CD4-positive, alpha-beta T cell treated with Interleukin-15 for 1 hour (primary cell): ENCODE results near the gene OAT.

Experiments used
- DNase-seq: peaks from one replicate; pipeline ENCODE4 v3.0.0-alpha.2; 2020

OAT gene

DNA sequence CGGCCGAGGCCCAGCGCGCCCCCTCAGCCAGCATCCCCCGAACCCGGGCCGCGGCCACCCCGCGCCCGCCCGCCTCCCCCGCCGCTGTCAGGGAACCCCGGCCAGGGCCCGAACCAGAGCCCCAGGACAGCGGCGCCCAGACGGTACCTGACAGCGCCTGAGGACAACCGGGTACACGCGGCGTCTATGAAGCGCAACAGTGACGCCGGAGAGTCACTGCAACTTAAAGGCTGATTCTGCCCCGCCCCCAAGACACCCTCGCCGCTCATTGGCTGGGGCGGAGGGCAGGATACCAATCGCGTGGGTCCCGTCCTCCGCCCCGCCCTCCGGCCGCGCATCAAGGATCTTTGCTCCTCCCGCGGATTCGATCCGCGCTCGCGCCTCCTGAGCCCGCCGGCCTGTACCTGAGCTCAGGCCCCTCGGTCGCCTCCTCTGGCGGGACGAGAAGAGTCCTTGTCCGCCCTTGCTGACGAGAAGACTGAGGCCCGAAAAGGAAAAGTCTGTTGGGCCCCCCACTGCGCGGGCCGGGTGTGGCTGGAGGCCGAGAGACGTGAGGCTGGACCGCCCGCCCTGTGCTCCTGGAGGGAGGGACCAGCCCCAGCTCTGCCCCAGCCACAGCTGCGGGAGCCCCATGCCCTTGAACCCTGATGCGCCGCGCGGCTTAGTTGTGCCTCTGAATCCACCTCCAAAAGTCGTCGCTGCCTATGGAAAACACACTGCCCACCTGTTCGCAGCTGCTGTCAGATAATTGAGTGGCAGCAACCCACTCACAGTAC, at the start of gene OAT:
TSS of gene OAT (minus strand) at position 198 of the 776 bp plus-strand sequence. CDS start 6,752 bp downstream, outside the sequence.
- DNase-seq, result peak; percentile 96

DNA sequence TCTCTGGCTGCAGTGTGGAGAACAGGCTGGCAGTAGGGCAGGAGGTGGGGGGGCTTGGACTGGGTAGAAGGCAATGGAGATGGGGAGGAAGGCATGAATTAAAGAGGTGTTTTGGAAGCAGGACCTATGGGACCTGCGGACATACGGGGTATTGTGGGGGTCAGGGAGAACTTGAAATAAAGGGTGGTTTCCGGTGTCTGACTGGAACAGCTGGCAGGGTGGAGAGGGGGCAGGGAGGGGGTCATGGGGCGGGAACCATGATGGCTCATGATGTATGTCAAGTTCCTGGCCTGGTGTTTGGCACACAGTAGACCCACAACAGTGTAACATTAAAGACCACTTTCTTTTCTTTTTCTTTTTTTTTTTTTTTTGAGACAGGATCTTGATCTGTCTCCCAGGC, 48.4 kb upstream of the OAT start:
- DNase-seq, result no peak

DNA sequence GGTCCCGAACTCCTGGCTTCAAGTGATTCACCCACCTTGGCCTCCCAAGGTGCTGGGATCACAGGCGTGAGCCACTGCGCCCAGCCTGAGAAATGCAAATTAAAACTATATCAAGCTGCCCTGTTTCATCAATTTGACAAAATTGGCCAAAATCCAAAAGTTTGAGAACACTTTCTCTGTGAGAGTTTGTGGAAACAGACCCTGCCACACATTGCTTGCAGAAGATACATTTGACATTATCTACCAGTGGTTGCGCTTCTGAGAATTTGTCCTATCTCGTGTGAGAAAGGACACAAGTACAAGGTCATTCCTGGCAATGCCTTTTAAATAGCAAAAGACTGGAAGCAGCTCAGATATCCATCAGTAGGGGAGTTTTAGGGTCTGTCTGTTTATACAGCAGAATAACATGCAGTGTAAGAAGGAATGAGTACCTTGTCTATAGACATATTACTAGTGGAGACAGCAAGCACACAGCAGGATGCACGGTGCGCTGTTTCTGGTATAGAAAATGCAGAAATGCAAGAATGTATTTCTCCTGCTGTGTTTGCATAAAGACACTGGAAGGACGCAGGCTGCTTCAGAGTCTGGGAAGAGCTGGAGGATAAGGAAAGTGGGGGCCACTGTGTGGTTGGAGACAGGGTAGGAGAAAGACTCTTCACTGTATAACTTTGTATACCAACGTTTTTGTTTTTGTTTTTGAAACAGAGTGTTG, 47.2 kb upstream of the OAT start:
- DNase-seq, result no peak

DNA sequence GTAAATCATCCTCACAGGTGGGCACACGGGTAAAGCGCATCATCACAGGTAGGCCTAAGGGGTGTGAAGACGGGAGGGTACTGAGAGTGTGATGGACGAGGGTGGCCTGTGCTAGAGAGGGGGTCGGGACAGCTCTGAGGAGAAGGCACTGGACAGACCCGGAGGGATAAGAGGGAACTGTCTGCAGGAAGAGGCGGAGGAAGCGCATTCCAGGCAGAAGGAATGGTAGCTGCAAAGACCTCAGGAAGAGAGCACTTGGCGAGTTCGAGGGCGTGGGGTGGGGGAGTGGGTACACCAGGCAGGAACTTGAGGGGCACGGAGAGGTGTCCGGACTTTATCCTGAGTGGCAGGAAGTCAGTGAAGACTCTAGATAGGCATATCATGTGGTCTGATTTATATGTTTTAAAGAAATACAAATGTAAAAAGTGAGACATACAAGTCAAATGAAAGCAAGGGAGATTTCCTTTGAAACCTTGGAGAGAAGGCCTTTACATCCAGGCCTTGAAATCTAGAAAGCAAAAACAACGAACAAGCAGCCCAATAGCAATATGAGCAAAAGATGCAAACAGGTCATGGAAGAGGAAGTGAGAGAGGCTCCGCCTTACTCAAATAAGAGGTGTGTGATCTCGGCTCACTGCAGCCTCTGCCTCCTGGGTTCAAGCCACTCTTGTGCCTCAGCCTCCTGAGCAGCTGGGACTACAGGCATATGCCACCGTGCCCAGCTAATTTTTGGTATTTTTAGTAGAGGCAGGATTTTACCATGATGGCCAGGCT, 46.5 kb upstream of the OAT start:
- DNase-seq, result peak; percentile 20

DNA sequence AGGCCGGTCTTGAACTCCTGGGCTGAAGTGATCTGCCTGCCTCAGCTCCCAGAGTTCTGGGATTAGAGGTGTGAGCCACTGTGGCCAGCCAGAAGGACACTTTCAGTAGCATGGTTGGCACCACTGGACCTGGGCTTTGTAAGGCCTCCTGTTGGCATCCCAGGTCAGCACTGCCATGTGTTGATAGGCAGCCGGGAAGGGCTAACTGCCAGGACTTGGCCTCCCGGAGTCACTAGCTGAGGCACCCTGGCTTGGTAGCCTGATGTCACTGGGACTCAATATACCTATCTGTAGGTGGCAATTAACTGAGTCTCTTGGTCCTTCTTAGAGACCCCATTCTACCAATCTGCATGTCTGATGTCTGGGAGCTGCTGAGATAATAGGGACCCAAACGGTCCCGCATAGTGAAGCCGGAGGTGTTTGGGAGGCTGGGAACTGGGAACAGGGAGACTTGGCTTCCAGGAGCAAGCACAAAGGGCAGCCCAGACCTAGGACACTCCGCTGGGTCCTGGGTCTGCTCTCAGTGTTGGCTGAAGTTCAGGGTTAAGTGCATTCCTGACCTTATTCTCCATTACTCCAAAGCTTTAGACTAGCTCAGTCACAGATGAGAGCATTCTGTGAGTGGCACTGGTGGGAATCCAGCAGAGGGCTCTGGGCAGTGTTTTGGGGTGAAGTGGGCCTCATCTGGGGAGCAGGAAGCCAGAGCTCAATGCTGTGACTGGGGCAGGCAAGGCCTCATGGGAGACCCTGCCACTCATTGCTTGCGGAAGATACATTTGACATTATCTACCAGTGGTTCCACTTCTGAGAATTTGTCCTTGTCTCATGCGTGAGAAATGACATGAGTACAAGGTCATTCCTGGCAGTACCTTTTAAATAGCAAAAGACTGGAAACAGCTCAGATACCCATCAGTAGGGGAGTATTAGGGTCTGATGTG, 45.6 kb upstream of the OAT start:
- no peak for DNase-seq

DNA sequence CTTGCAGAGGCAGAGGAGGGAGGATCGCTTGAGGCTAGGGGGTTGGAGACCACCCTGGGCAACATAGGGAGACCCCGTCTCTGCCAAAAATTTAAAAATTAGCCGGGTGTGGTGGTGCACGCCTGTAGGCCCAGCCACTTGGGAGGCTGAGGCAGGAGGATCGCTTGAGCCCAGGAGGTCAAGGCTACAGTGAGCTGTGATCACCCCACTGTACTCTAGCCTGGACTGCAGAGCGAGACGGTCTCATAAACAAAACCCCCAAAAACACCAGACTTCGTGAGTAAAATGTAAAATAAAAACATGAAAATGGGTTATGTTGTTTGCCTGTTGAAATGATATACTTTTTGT, 43.6 kb upstream of the OAT start:
- DNase-seq, result no peak

DNA sequence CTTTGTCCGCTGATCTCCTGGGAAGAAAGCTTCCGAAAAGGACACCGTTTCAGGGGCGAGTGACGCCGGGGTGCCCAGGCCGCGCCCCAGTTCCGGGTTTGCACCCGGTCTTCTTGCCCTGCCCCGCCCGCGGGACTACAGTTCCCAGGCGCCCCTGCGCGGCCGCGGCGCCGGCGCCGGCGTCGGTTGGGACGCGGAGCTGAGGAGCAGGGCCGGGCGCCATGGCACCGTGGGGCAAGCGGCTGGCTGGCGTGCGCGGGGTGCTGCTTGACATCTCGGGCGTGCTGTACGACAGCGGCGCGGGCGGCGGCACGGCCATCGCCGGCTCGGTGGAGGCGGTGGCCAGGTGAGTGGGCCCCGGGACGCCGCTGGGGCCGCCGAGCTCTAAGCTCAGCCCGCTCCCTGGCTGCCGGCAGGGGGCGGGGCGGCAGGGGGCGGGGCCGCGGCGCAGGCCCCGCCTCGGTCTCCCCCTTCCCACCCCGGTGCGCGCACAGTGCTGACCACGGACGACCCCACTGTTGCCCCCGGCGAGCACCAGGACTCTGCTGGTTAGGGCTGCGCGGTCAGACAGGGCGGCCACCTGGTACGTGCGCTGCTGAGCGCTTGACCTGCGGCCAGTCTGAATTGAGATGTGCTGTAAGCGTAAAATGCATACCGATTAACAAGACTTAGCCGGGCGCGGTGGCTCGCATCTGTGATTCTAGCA, 43.1 kb upstream of the OAT start, which contains the start of gene LHPP:
TSS of gene LHPP (plus strand) at position 182 of the 706 bp plus-strand sequence. CDS start at position 222, 40 bp downstream.
- peak; percentile 87 for DNase-seq

DNA sequence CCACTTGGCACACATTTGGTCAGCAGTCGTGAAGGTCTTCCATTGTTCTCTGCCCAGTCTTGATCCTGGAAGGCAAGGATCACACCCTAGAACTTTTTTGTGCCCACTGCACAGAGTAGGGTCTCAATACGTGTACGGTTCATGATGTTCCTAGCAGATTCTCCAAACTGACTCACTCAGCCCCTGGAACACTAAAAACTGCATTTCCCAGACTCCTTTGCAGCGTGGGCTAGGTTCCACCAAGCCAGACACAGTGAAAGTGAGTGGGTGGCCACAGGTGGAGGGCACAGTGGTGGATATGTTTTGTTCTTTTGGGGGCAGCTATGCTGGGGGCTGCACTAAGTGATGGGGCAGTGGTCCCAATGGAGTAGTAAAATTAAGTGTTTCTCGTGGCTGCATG, 41.4 kb upstream of the OAT start:
- DNase-seq, result no peak

DNA sequence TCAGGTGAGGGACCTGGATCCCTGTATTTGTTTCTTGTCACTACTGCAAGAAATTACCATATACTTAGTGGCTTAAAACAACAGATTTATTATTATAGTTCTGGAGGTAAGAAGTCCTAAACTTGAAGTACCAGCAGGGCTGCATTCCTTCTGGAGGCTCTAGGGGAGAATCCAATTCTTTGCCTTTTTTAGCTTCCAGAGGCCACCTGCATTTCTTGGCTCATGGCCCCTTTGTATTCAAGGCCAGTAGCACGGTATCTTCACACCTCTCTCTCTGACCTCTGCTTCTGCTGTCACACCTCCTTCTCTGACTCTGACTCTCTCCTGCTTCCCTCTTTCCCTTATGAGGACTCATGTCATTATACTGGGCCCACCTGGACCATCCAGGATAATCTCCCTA, 40.7 kb upstream of the OAT start:
- DNase-seq, result no peak

DNA sequence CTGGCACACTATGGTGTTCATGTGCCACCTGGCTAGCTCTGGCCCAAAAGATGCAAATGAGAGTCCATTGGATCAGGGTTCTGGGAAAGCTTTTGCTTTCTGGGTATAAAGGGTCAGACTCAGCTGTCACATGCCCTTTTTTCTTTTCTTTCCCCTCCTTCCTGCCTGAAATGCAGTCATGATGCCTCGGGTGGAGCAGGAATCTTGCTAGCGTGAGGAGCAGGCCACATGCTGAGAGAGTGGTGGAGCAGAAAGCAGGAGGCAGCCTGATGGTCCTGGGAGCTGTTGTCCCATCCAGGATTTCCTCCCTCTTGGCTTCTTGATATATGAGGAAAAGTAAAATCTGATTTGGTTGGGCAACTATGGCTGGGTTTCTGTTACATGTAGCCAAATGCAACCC, 40.2 kb upstream of the OAT start:
- DNase-seq, result no peak

DNA sequence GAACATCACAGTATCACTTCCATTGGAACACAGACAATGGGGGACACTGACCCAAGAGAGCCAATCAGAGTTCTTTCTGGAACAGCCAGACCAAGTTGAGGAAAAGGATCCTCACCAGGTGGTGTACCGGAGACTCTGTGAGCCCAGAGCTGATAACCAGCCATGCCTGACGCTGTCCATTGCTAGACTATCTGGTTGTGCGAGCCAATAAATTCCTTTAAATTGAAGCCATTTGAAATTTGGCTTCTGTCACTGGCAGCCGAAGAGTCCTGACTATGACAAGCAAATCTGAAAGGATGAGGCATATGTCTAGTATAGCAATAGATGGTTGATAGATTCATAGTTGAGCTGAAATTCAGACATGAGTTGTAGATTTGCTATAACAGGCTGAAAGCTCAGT, 39.8 kb upstream of the OAT start:
- no peak for DNase-seq

DNA sequence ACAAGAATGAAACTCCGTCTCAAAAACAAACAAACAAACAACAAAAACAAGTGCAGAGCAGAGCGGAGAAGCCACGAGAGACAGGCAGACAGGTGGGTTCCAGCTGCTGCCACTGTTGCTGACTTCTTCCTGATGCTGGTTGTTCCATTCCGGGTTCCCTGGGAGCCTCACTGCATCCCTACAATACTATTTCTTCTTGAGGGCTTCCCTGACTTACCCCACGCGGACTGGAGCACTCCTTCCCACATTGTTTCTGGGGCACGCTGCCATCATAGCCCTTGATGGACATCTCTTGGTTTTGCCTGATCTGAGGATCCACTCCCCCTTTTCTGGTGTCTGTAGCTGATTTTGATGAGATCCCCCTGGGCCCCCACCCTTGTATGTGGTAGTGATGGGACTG, 36.7 kb upstream of the OAT start:
- DNase-seq, result no peak

DNA sequence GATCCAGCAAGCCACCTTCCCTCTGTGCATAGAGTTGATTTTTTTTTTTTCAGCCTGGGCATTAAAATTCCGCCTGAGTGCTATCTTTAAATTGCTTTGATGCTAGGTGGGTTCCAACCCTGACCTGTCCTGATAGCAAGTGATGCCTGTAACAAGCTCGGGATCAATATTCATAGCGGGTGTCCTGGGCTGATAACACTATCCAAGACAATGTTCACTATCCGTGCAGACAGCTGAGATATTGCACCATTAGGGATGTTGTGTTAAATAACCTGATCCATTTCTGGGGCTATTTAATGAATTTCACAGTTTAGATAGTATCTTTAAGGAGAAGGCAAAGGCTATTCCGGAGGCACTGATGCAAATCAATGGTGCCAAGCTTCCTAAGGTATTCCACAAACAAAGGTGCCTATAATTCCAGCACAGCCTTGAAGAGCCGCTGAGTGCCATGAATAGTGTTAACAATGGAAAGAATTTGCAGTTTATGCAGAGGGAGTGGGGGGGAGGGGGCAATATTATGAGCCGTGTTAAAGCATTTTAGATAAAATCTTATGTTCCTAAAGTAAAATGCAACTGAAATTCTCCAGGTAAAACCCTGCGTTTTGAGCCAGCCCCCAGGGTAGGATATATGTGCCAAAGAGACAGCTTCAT, 35.4 kb upstream of the OAT start:
- DNase-seq, result no peak

DNA sequence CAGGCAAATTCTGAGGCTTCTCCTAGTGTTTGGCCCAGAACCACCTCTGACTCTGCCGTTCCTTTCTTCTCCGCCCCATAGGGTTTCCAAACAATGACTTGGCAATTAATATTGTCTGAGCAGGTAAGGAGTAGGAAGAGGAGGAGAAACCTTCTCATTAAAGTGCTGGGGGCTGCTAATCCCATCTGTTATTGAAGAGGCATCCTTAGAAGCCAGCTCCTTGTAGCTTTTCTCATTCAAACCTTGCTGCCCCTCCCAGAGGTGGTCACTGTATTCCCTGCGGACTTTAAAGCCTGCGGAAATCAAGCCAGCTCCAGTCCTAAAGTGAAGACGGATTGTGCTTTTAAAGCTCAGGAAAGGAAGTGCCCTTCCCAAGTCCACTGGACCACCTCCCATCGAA, 32.6 kb upstream of the OAT start:
- DNase-seq, result no peak

DNA sequence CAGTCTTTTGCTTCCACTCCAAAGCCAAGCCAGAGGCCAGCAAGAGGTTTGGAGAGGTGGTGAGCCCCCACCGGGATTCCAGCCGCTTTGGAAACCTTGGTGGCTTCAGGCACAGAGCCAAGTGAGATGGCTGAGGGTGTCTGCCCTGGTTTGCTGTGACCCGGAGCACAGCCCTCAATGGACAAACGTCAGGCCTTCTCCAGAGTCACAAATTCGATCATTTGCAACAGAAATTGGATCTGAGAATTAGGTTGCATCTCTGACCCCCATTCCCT, 32.0 kb upstream of the OAT start:
- no peak for DNase-seq

DNA sequence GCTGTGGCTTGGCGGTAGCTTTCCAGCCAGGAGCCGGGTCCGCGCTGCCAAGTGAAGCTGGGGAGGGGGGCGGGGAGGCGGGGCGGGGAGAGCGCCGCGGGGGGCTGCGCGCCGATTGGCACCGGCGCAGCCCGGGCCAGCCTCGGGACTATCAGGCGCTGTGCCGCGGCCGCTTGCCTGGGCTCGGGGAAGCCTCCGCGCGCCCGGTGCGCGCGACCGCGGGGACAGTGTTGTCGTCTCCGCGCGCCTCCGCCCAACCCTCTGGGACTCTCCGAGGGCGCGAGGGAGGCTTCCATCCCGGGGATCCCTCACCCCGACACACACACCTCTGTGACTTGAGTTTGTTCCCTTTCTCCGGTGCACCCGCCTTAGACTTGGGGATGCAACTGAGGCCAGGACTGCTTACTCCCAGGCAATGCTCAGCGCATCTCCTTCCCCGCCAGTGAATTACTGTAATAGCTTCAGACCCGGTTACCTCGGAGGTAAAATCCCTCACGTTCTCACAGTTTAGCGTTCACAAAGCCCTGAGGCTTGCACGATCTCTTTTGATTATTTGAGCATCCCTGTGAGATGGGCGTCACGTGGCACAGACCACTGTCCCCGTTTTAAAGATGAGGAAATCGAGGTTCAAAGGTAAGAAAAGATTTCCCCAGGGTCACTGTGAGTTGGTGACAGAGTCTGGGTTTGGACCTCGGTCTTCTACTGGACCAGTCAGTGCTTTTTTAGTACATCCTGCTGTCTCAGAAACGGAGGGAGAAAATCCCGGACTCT, 31.5 kb upstream of the OAT start, which contains the start of gene NKX1-2:
TSS of gene NKX1-2 (minus strand) at position 24 of the 771 bp plus-strand sequence. CDS start 92 bp downstream, outside the sequence.
- no peak for DNase-seq

DNA sequence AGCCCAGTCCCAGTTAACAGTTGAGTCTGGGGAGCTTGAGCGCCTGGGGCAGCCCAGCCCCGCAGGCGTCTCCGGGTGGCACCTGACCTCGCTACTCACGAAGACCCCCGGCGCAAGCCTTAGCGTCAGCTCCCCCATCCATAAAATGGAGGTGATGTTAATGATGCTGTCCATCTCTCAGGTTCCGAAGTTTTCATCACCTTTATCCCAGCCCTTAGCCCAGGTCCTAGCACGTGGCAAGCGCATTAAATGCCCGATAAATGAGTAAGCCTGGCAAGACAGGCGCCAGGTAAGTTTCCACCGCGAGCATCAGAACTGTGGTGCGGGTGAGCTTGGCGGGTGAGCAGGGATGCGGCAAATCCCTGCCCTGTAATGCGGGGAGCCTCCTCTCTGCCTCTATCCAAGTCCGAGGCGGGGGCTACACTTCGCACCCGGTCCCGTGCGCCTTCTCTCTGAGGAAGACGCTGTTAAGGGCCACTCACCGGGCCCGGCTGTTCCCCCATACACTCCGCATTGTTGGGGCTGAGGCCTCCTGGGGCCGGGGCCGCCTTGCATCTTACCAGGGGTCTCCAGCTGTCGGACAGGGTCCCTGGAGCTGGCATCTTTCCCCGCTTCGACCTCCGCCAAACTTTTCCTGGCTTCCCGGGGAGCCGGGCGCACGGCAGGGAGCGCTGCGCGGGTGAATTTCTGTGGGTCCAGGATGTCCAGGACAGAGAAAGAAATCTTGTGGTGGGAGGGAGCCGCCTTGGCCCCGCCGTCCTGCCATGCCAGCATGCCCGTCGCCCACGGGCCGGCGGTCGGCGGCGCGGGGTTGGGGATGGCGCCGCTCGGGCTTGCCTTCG, 30.7 kb upstream of the OAT start:
- no peak for DNase-seq

DNA sequence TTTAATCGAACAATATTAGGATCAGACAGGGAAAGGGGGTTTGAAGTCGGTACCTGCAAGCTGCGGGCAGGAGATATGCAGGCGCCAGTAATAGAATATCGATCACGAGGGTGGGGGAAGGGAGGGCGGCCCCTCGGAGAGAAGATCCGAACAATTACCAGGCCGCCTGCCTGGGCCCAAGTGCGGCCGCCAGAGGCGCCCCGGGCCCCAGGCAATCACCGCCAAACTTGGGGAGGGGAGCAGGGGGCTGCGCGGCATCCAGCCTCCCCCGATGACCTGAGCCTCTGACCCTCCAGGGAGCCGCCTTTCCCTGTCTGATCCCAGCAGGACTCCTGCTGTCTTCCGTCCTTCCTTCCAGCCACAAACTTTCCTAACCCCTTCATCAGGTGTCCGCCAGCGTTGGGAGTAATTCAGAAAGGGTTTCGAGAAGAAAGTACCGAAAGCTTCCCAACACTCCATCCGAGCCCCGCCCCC, 30.0 kb upstream of the OAT start:
- no peak for DNase-seq

DNA sequence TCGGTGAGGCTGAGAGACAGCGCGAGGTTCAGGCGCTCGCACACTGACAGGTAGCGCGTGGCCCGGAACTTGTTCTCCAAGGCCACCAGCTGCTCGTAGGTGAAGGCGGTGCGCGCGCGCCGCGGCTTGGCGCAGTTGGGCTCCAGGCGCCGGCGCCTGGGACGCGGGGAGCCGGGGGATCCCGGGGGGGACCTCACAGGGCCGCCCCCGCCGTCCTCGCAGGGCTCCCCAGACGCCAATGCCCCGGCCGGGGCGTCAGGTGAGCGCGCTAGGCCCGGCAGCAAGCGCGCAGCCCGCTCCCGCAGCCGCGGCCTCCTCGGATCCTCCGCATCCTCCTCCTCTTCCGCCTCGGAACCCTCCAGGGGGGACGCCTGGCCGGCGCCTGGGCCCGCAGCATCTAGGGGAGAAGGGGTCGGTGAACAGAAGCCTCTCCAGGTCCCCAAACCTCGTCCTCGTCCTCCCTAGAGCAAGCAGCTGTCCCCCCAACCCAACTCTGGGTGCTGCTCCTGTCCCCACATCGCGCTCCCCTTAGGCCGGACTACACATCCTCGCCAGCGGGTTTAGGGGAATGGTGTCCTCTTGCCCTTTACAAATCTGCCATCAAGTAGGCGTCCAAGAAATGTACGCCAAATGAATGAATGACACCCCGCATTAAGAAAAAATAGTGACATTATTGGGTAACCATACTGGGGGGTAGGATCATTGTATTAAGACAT, 29.2 kb upstream of the OAT start:
- DNase-seq, result no peak
